ENCODE results near the gene HTR7. TPM values are rescaled to one million over a fixed set of nuclear protein-coding genes. Genes with fewer than 3 reads are reported as not detected.

The HTR7 gene
- total and polyA plus RNA-seq, 2 of the 4 experiments (the other 2 are of a cell fraction) = 0.43 to 0.72 TPM

DNA sequence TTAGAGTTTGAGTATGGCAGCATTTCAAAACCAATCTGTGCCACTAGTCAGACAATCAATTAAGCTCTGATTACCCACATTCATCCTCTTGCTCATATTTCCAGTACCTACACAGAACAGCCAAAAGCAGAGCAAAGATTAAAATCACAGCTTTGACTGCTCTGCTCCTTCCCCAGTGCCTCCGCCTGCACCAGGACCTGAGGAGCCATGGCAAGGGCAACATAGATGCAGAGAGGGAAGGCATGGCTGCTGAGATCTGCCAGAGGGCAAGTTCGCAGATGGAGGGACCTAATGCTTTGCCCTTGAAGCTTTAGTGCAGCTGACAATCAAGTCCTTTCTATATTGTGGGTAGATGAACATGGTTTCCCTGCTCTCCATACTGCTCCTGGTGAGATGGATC lies 148.1 kb downstream of the HTR7 start:
- no peaks in the 10 kb centered on the region for H3K27me3 ChIP-seq (ENCODE audit: control insufficient read depth, insufficient read depth, low read length)
- no peak overlapping the region for H2BK15ac ChIP-seq (ENCODE audit: low read depth, low read length)
- ATAC-seq (ENCODE audit: low read depth) = no peak
- H2AK5ac ChIP-seq (ENCODE audit: low read depth, low read length) = no peak overlapping the region
- no peak overlapping the region for H2BK20ac ChIP-seq (ENCODE audit: low read depth, low read length)
- ChIA-PET CTCF (no interaction called here), POLR2A (ENCODE audit: unreplicated experiment) (no interaction called here)
- no peak for DNase-seq
- dilution Hi-C loops (cut with HindIII; ENCODE audit: low sequenced_read_pairs, unreplicated experiment) = no loop called here
- no peak overlapping the region for H3K23ac ChIP-seq (ENCODE audit: low read depth, low read length)
- in situ Hi-C loops (cut with MboI; ENCODE audit: low sequenced_read_pairs) = no loop called here
- no CpG with 5 or more reads among the region's 2 CpGs for WGBS, 2 experiments (ENCODE audit: extremely low coverage in 2 of 2, insufficient read length in 1 of 2)
- no peak overlapping the region for H4K91ac ChIP-seq (ENCODE audit: insufficient read depth, low read depth, low read length)
- H3K14ac ChIP-seq (replicated peaks; ENCODE audit: low read depth, low read length) = no peak overlapping the region
- no peaks in the 10 kb centered on the region for H3K9me1 ChIP-seq (ENCODE audit: insufficient read depth, low read length)
- no peak overlapping the region for H3K27ac ChIP-seq (ENCODE audit: insufficient read depth, low read length)
- H3K4ac ChIP-seq (ENCODE audit: low read depth, low read length) = no peak overlapping the region
- H3K4me1 ChIP-seq (ENCODE audit: control insufficient read depth, insufficient read depth, low read length) = no peaks in the 10 kb centered on the region
- no peak overlapping the region for H2BK120ac ChIP-seq (ENCODE audit: low read depth, low read length)
- no peak overlapping the region for H2AFZ ChIP-seq (replicated peaks; ENCODE audit: low read length, poor library complexity)
- no peak overlapping the region for H3K9ac ChIP-seq (ENCODE audit: low read depth, low read length)
- no peaks in the 10 kb centered on the region for H3K36me3 ChIP-seq (ENCODE audit: control insufficient read depth, insufficient read depth, low read length)
- no peak overlapping the region for H4K5ac ChIP-seq (ENCODE audit: low read depth, low read length)
- no peak overlapping the region for H2BK5ac ChIP-seq (ENCODE audit: low read depth, low read length, poor library complexity, severe bottlenecking)
- H3K79me1 ChIP-seq (ENCODE audit: low read depth in 1 of 2, low read length in 2 of 2) = no peaks in the 10 kb centered on the region
- TF ChIP-seq, protein P1, sequence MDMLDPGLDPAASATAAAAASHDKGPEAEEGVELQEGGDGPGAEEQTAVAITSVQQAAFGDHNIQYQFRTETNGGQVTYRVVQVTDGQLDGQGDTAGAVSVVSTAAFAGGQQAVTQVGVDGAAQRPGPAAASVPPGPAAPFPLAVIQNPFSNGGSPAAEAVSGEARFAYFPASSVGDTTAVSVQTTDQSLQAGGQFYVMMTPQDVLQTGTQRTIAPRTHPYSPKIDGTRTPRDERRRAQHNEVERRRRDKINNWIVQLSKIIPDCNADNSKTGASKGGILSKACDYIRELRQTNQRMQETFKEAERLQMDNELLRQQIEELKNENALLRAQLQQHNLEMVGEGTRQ (IDR thresholded peaks at IDR 0.05; ENCODE audit: low read depth, low read length) = no peak
- no peak for TF ChIP-seq CHD1 (IDR thresholded peaks at IDR 0.05; ENCODE audit: low read depth, low read length)
- no peak for TF ChIP-seq MAZ (IDR thresholded peaks at IDR 0.05; ENCODE audit: borderline replicate concordance, low read depth, low read length)
- TF ChIP-seq, protein P2, sequence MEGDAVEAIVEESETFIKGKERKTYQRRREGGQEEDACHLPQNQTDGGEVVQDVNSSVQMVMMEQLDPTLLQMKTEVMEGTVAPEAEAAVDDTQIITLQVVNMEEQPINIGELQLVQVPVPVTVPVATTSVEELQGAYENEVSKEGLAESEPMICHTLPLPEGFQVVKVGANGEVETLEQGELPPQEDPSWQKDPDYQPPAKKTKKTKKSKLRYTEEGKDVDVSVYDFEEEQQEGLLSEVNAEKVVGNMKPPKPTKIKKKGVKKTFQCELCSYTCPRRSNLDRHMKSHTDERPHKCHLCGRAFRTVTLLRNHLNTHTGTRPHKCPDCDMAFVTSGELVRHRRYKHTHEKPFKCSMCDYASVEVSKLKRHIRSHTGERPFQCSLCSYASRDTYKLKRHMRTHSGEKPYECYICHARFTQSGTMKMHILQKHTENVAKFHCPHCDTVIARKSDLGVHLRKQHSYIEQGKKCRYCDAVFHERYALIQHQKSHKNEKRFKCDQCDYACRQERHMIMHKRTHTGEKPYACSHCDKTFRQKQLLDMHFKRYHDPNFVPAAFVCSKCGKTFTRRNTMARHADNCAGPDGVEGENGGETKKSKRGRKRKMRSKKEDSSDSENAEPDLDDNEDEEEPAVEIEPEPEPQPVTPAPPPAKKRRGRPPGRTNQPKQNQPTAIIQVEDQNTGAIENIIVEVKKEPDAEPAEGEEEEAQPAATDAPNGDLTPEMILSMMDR (conservative IDR thresholded peaks at IDR 0.05; ENCODE audit: low read depth, low read length) = no peak
- no peak for TF ChIP-seq NFE2L2 (IDR thresholded peaks at IDR 0.05; ENCODE audit: low read depth, low read length)
- no peak for TF ChIP-seq POLR2A (IDR thresholded peaks at IDR 0.05; ENCODE audit: low read depth, low read length)
- TF ChIP-seq MXI1 (IDR thresholded peaks at IDR 0.05; ENCODE audit: borderline replicate concordance, low read depth, low read length) = no peak
- TF ChIP-seq FOS (IDR thresholded peaks at IDR 0.05; ENCODE audit: low read depth, low read length) = no peak
- TF ChIP-seq RAD21 (IDR thresholded peaks at IDR 0.05; ENCODE audit: low read length) = no peak
- TF ChIP-seq MAFK (IDR thresholded peaks at IDR 0.05; ENCODE audit: low read depth, low read length) = no peak
- TF ChIP-seq RCOR1 (IDR thresholded peaks at IDR 0.05; ENCODE audit: insufficient replicate concordance, low read length) = no peak
- no peak for TF ChIP-seq BHLHE40 (IDR thresholded peaks at IDR 0.05; ENCODE audit: low read depth, low read length)
- no peak for TF ChIP-seq CEBPB (IDR thresholded peaks at IDR 0.05; ENCODE audit: low read depth, low read length)
- TF ChIP-seq, protein P3, sequence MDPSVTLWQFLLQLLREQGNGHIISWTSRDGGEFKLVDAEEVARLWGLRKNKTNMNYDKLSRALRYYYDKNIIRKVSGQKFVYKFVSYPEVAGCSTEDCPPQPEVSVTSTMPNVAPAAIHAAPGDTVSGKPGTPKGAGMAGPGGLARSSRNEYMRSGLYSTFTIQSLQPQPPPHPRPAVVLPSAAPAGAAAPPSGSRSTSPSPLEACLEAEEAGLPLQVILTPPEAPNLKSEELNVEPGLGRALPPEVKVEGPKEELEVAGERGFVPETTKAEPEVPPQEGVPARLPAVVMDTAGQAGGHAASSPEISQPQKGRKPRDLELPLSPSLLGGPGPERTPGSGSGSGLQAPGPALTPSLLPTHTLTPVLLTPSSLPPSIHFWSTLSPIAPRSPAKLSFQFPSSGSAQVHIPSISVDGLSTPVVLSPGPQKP (IDR thresholded peaks at IDR 0.05; ENCODE audit: borderline replicate concordance, low read depth, low read length) = no peak
- no peak for TF ChIP-seq SMC3 (IDR thresholded peaks at IDR 0.05; ENCODE audit: low read depth, low read length)
- TF ChIP-seq RFX5 (IDR thresholded peaks at IDR 0.05; ENCODE audit: low read depth, low read length) = no peak
- no peaks in the 10 kb centered on the region for H4K20me1 ChIP-seq (ENCODE audit: insufficient read depth, low read length)
- no peak overlapping the region for H3K56ac ChIP-seq (ENCODE audit: extremely low read depth, insufficient read depth, low read length)
- BruUV-seq (replicated peaks) = no TSS peak
- H3K4me2 ChIP-seq (ENCODE audit: low read depth, low read length) = no peak overlapping the region
- H4K8ac ChIP-seq (ENCODE audit: low read depth in 2 of 2, low read length in 2 of 2) = no peak overlapping the region
- intact Hi-C loops (cut with micrococcal nuclease) = no loop called here
- no peak overlapping the region for H2AK9ac ChIP-seq (replicated peaks; ENCODE audit: low read depth, low read length, poor library complexity)
- H3K18ac ChIP-seq (ENCODE audit: low read depth, low read length) = no peak overlapping the region
- H3K4me3 ChIP-seq (ENCODE audit: insufficient read depth, low read depth, low read length) = no peak overlapping the region
- no peaks in the 10 kb centered on the region for H3K9me3 ChIP-seq (ENCODE audit: control insufficient read depth, insufficient read depth, low read length)

All from IMR-90 (cell line).